HepG2 (cell line): ENCODE data around the gene IFIH1. TPM values are rescaled to one million over a fixed set of nuclear protein-coding genes. Genes with fewer than 3 reads are reported as not detected.

ENCODE experiments used
- ATAC-seq: fragments of 200-7000 bp; cut with Tn5 transposase; 3 replicates; pipeline ENCODE4 v1.9.1; 2020; ENCODE audit warnings: mild to moderate bottlenecking, moderate library complexity
- BruUV-seq: library from RNA; stranded (reverse); fragments of 400-500 nt; replicated peaks from 2 replicates; lab custom pipeline; 2021; lab: Mats Ljungman, UMichigan
- CTCF ChIA-PET: fragments of 300-600 bp; formaldehyde crosslinking; extraction: SDS; loops from one replicate; lab custom pipeline; 2021; ENCODE audit warnings: low total read pairs, inconsistent platforms, low intra/inter-chr PET ratio; lab: Yijun Ruan, JAX
- POLR2A ChIA-PET: fragments of 350-600 bp; sonication (Branson Sonifier 250); formaldehyde crosslinking; loops from one replicate; lab custom pipeline; 2020; ENCODE audit warnings: antibody characterized with exemption, inconsistent platforms; lab: Yijun Ruan, JAX
- DNase-seq: peaks from one replicate; pipeline ENCODE4 v3.0.0-alpha.2; 2015; ENCODE audit warnings: low spot score
- FAIRE-seq: peaks from 3 replicates; lab custom pipeline; 2011; peaks lifted over from hg19 to GRCh38; lab: Jason Lieb, UNC
- H2AFZ ChIP-seq: one replicate; pipeline ENCODE4 v1.6.1; 2011; ENCODE audit warnings: low read length, inconsistent platforms
- H3K27ac ChIP-seq: fragments of 300-600 bp; 3 replicates; pipeline ENCODE4 v1.8.0; 2011; ENCODE audit warnings: mixed run types, mild to moderate bottlenecking, mixed read lengths, low read length, inconsistent platforms; ENCODE audit not compliant: insufficient read depth; ENCODE audit errors: extremely low read length
- H3K27me3 ChIP-seq, 2 experiments: fragments of 200-600 bp in 1 of 2; 2 replicates in 1 of 2; 3 replicates in 1 of 2; pipeline versions ENCODE4 v1.6.0 to v1.8.0; 2011; ENCODE audit warnings: low read length in 2 of 2, mild to moderate bottlenecking in 2 of 2, moderate library complexity in 2 of 2, inconsistent platforms in 1 of 2; ENCODE audit not compliant: insufficient read depth in 2 of 2, control insufficient read depth in 1 of 2
- H3K36me3 ChIP-seq, 2 experiments: fragments of 200-600 bp in 1 of 2; replicated peaks in 1 of 2; 2 replicates in 1 of 2; 3 replicates in 1 of 2; pipeline versions ENCODE4 v1.5.1 to v1.8.0; 2011; ENCODE audit warnings: low read length in 2 of 2, inconsistent platforms in 1 of 2; ENCODE audit not compliant: insufficient read depth in 2 of 2, control insufficient read depth in 1 of 2
- H3K4me1 ChIP-seq: 2 replicates; pipeline ENCODE4 v1.5.1; 2012; ENCODE audit warnings: low read length, inconsistent platforms; ENCODE audit not compliant: insufficient read depth
- H3K4me2 ChIP-seq: 2 replicates; pipeline ENCODE4 v1.6.0; 2011; ENCODE audit warnings: low read depth, low read length, inconsistent platforms
- H3K4me3 ChIP-seq, 3 experiments: fragments of 200-600 bp in 1 of 3; sonication (generic), shearing (Covaris generic) in 1 of 3; replicated peaks in 1 of 3; 2 replicates each; pipeline ENCODE4 v1.5.1; 2011 to 2016; ENCODE audit warnings: low read length in 3 of 3, inconsistent platforms in 2 of 3, low read depth in 2 of 3, mild to moderate bottlenecking in 2 of 3, control low read depth in 1 of 3, mixed read lengths in 1 of 3; ENCODE audit not compliant: insufficient read depth in 1 of 3
- H3K79me2 ChIP-seq: one replicate; pipeline ENCODE4 v1.6.1; 2011; ENCODE audit warnings: low read length, inconsistent platforms; ENCODE audit not compliant: insufficient read depth
- H3K9ac ChIP-seq: 2 replicates; pipeline ENCODE4 v1.6.0; 2011; ENCODE audit warnings: mild to moderate bottlenecking, low read depth, low read length, inconsistent platforms; ENCODE audit not compliant: insufficient read depth
- H3K9me3 ChIP-seq: 2 replicates; pipeline ENCODE4 v1.5.1; 2012; ENCODE audit warnings: mild to moderate bottlenecking, low read length
- H4K20me1 ChIP-seq: 2 replicates; pipeline ENCODE4 v1.6.0; 2011; ENCODE audit warnings: inconsistent platforms, mild to moderate bottlenecking, low read length, moderate library complexity; ENCODE audit not compliant: insufficient read depth
- AKAP8 ChIP-seq: sonication (generic); formaldehyde crosslinking; IDR thresholded peaks from 2 replicates; pipeline ENCODE4 v1.5.1; 2020; ENCODE audit warnings: mild to moderate bottlenecking, missing genetic modification reagents
- CREB1 ChIP-seq, 2 experiments: fragments of 450-650 bp in 1 of 2; IDR thresholded peaks; 2 replicates each; pipeline ENCODE4 v1.6.1; 2016 to 2017; ENCODE audit warnings: control low read depth in 1 of 2, mild to moderate bottlenecking in 1 of 2, missing compliant biosample characterization in 1 of 2, missing genetic modification characterization in 1 of 2
- DRAP1 ChIP-seq: IDR thresholded peaks from 2 replicates; pipeline ENCODE4 v1.6.1; 2016; ENCODE audit warnings: missing genetic modification reagents, missing compliant biosample characterization
- ELF3 ChIP-seq: IDR thresholded peaks from 2 replicates; pipeline ENCODE4 v1.6.1; 2016; ENCODE audit warnings: missing genetic modification reagents, missing compliant biosample characterization
- ETV6 ChIP-seq: sonication (generic); formaldehyde crosslinking; conservative IDR thresholded peaks from 2 replicates; pipeline ENCODE4 v1.4.0; 2020; ENCODE audit warnings: missing genetic modification reagents
- KDM5A ChIP-seq: fragments of 200-600 bp; sonication (generic); IDR thresholded peaks from 2 replicates; pipeline ENCODE4 v1.7.0; 2018; ENCODE audit warnings: antibody characterized with exemption, mild to moderate bottlenecking, low read length, borderline replicate concordance
- ONECUT2 ChIP-seq: sonication (generic); formaldehyde crosslinking; IDR thresholded peaks from 2 replicates; pipeline ENCODE4 v1.4.0; 2020; ENCODE audit warnings: missing genetic modification reagents
- PRDM4 ChIP-seq: sonication (generic); formaldehyde crosslinking; IDR thresholded peaks from 2 replicates; pipeline ENCODE4 v1.9.0; 2021; ENCODE audit warnings: missing genetic modification reagents, borderline replicate concordance
- SAFB2 ChIP-seq: sonication (generic); formaldehyde crosslinking; IDR thresholded peaks from 2 replicates; pipeline ENCODE4 v1.5.1; 2020; ENCODE audit warnings: missing genetic modification reagents, low read depth, mild to moderate bottlenecking, borderline replicate concordance
- ZNF33B ChIP-seq: sonication (generic); formaldehyde crosslinking; IDR thresholded peaks from 2 replicates; pipeline ENCODE4 v1.5.1; 2020; ENCODE audit warnings: mild to moderate bottlenecking, missing genetic modification reagents
- WGBS: methylation state at CpG from one replicate; pipeline ENCODE4 v1.1.6; 2017; ENCODE audit warnings: low lambda C conversion rate; 5-methylcytosine and 5-hydroxymethylcytosine counted together
- in situ Hi-C: cut with HindIII; loops from 2 replicates; pipeline ENCODE4 v1.10.0; 2017; ENCODE audit warnings: low pct_unique_long_range_greater_than_20kb; ENCODE audit not compliant: extremely low pct_ligation_motif_present
- intact Hi-C: fragments of 100-400 bp; cut with micrococcal nuclease; formaldehyde crosslinking; loops from one replicate; pipeline ENCODE4 v1.10.0; 2022; ENCODE audit not compliant: unreplicated experiment
- polyA plus RNA-seq, 8 experiments: library from polyadenylated mRNA; depleted of rRNA in 3 of 8; stranded (reverse) in 7 of 8; unstranded in 1 of 8; fragments of >200 nt; fragmentation: Illumina TruSeq in 4 of 8; extraction: Trizol in 4 of 8; gene quantifications; 2 replicates each; pipeline versions ENCODE4 v1.2.1 to v1.2.3, GENCODE V29; 2011 to 2016; ENCODE audit warnings: low read depth in 4 of 8, missing spikeins in 1 of 8, mixed read lengths in 1 of 8; ENCODE audit not compliant: insufficient read depth in 1 of 8
- total RNA-seq, 5 experiments: library from RNA; depleted of rRNA; stranded (reverse); fragments of >200 nt; fragmentation: Illumina TruSeq; extraction: Trizol; gene quantifications; 2 replicates each; pipeline ENCODE4 v1.2.3, GENCODE V29; 2016; ENCODE audit warnings: low read depth in 1 of 5

The IFIH1 gene
- total and polyA plus RNA-seq, 2 of the 13 experiments (the other 11 are each of a cell fraction or from before 2014, with no cell fraction given) = 1.5 to 11.5 TPM

- CTCF ChIA-PET = no interaction called here
- H3K36me3 ChIP-seq = peaks cover 0 to 7% of the 10 kb centered on the region in 2 experiments; a peak in 2 of 5 replicates
- H3K9me3 ChIP-seq = no peaks in the 10 kb centered on the region
- in situ Hi-C loops = loop anchor here (25.0 kb wide), 1 partner anchor 693 kb away; no protein-coding TSS in a partner anchor
- FAIRE-seq (no peak), ATAC-seq (no peak)
- intact Hi-C loops = no loop called here
- no peak overlapping the region for H2AFZ ChIP-seq
- H3K9ac ChIP-seq = no peak overlapping the region
- WGBS = 95% methylated on average over 1 of the region's 1 CpG
- no TSS peak for BruUV-seq
- H3K79me2 ChIP-seq = no peaks in the 10 kb centered on the region
- TF ChIP-seq ETV6 (CRISPR knock-in tag) (no peak), DRAP1 (CRISPR knock-in tag) (no peak)
- TF ChIP-seq, all 625 proteins: peak for 0
- no peak overlapping the region for H3K4me3 ChIP-seq
- POLR2A ChIA-PET = no interaction called here
- H3K4me1 ChIP-seq = no peaks in the 10 kb centered on the region
- no peaks in the 10 kb centered on the region for H4K20me1 ChIP-seq
- H3K4me2 ChIP-seq = no peak overlapping the region
- H3K27me3 ChIP-seq = no peaks in the 10 kb centered on the region
- H3K27ac ChIP-seq = no peak overlapping the region
- DNase-seq = no peak
These were observed 37.8 kb downstream of the IFIH1 start for GRCh38 chr2:162280654-162281053.

- ChIA-PET CTCF (no interaction called here), POLR2A (no interaction called here)
- no peak overlapping the region for H3K9ac ChIP-seq
- no peaks in the 10 kb centered on the region for H3K4me1 ChIP-seq
- no peak overlapping the region for H3K27ac ChIP-seq
- DNase-seq (no peak), FAIRE-seq (no peak)
- H3K79me2 ChIP-seq = no peaks in the 10 kb centered on the region
- intact Hi-C loops (no loop called here), in situ Hi-C loops (loop anchor here (25.0 kb wide), 1 partner anchor 690 kb away; no protein-coding TSS in a partner anchor)
- WGBS = 91% methylated on average over 4 of the region's 4 CpGs
- H3K36me3 ChIP-seq = peaks cover 0 to 7% of the 10 kb centered on the region in 2 experiments; a peak in 2 of 5 replicates
- TF ChIP-seq ZNF33B (CRISPR knock-in tag) (no peak), PRDM4 (CRISPR knock-in tag) (no peak), KDM5A (no peak), SAFB2 (CRISPR knock-in tag) (no peak), ELF3 (no peak), AKAP8 (CRISPR knock-in tag) (no peak), CREB1 (IDR thresholded peaks at IDR 0.05) (peak; percentile 18; the same call in 1 of the 2 replicates), CREB1 (CRISPR knock-in tag; IDR thresholded peaks at IDR 0.05) (no peak), ONECUT2 (CRISPR knock-in tag) (no peak)
- TF ChIP-seq, all 625 proteins: peak for 1
- no peaks in the 10 kb centered on the region for H3K9me3 ChIP-seq
- no TSS peak for BruUV-seq
- H3K4me2 ChIP-seq = no peak overlapping the region
- no peak for ATAC-seq
- no peaks in the 10 kb centered on the region for H3K27me3 ChIP-seq
- H4K20me1 ChIP-seq = no peaks in the 10 kb centered on the region
- H3K4me3 ChIP-seq = no peak overlapping the region
- H2AFZ ChIP-seq = no peak overlapping the region
These were observed 41.1 kb downstream of the IFIH1 start for GRCh38 chr2:162277381-162277780.
